Gastrocnemius medialis (tissue), 4 donors: ENCODE measurements around the gene VWA1.
"Not testable (repeated sequence)": the region's sequence is repeated elsewhere in the genome, so short reads cannot be mapped to it uniquely, and the experiment has no call there.

Source experiments
- CTCF ChIP-seq, 5 experiments: fragments of 450-650 bp in 3 of 5; fragments of 200-600 bp in 2 of 5; sonication (generic) in 2 of 5; IDR thresholded peaks in 4 of 5; conservative IDR thresholded peaks in 1 of 5; 1 replicate in 4 of 5; 2 replicates in 1 of 5; pipeline ENCODE4 v1.5.1; 2016 to 2019; ENCODE audit warnings: antibody characterized with exemption in 5 of 5, mild to moderate bottlenecking in 3 of 5, moderate library complexity in 3 of 5
- POLR2A ChIP-seq, 2 donors: fragments of 450-650 bp; IDR thresholded peaks; one replicate each; pipeline ENCODE4 v1.6.1; 2017; ENCODE audit warnings: antibody characterized with exemption in 2 of 2, mild to moderate bottlenecking in 2 of 2, moderate library complexity in 2 of 2

- not testable (repeated sequence) for TF ChIP-seq CTCF (IDR thresholded peaks at IDR 0.05 in 4 of 5, conservative IDR thresholded peaks at IDR 0.05 in 1 of 5); POLR2A (IDR thresholded peaks at IDR 0.05)
Observed at GRCh38 chr1:1459156-1459555, 23.7 kb downstream of the VWA1 start.
